Dermis blood vessel endothelial cell (primary cell): ENCODE data around the gene RNF149. TPM values are rescaled to one million over a fixed set of nuclear protein-coding genes. Genes with fewer than 3 reads are reported as not detected.
"Not testable (repeated sequence)": the region's sequence is repeated elsewhere in the genome, so short reads cannot be mapped to it uniquely, and the experiment has no call there.

ENCODE experiments used
- DNase-seq: peaks from one replicate; pipeline ENCODE4 v3.0.0; 2010
- total RNA-seq: library from RNA; depleted of rRNA; stranded (reverse); fragments of >200 nt; gene quantifications from 2 replicates; pipeline ENCODE4 v1.2.3, GENCODE V29; 2014

Gene RNF149
- total RNA-seq, 1 donor from 2014 or later = 56.5 TPM

GRCh38 chr2:101330253-101330933, 21.9 kb upstream of the RNF149 start:
- peak; percentile 81 for DNase-seq

- DNase-seq = no peak
These were observed 20.5 kb upstream of the RNF149 start for GRCh38 chr2:101329026-101329425.

GRCh38 chr2:101328474-101329007, 20.0 kb upstream of the RNF149 start:
- DNase-seq = peak; percentile 88

GRCh38 chr2:101327863-101328394, 19.4 kb upstream of the RNF149 start:
- no peak for DNase-seq

GRCh38 chr2:101325425-101325824, 16.9 kb upstream of the RNF149 start:
- no peak for DNase-seq

GRCh38 chr2:101316568-101316967, 8.1 kb upstream of the RNF149 start:
- not testable (repeated sequence) for DNase-seq

- no peak for DNase-seq
These were observed 3.2 kb upstream of the RNF149 start for GRCh38 chr2:101311696-101312017.

GRCh38 chr2:101310834-101311695, 2.6 kb upstream of the RNF149 start:
- DNase-seq = no peak

- no peak for DNase-seq
These were observed 1.8 kb upstream of the RNF149 start for GRCh38 chr2:101310090-101310833.

GRCh38 chr2:101307950-101308431, 510 bp downstream of the RNF149 start:
- DNase-seq = peak; percentile 34

GRCh38 chr2:101307503-101307902, 998 bp downstream of the RNF149 start:
- DNase-seq = peak; percentile 23

GRCh38 chr2:101306410-101306809, 2.1 kb downstream of the RNF149 start:
- no peak for DNase-seq

- peak; percentile 79 for DNase-seq
These were observed 2.9 kb downstream of the RNF149 start for GRCh38 chr2:101305492-101306078.

GRCh38 chr2:101305035-101305434, 3.5 kb downstream of the RNF149 start:
- no peak for DNase-seq

- no peak for DNase-seq
These were observed 4.8 kb downstream of the RNF149 start for GRCh38 chr2:101303688-101304087.

GRCh38 chr2:101302016-101302415, 6.5 kb downstream of the RNF149 start:
- DNase-seq = no peak

GRCh38 chr2:101300836-101301235, 7.7 kb downstream of the RNF149 start:
- no peak for DNase-seq

- no peak for DNase-seq
These were observed 8.3 kb downstream of the RNF149 start for GRCh38 chr2:101300164-101300563.

- no peak for DNase-seq
These were observed 8.9 kb downstream of the RNF149 start for GRCh38 chr2:101299604-101300003.

GRCh38 chr2:101297383-101297782, 11.1 kb downstream of the RNF149 start:
- no peak for DNase-seq

- DNase-seq = no peak
These were observed 12.1 kb downstream of the RNF149 start for GRCh38 chr2:101296371-101296770.

GRCh38 chr2:101295895-101296294, 12.6 kb downstream of the RNF149 start:
- DNase-seq = peak; percentile 63
